GM19455 (cell line): Measurements from ENCODE around the gene TMEM200C.
"Not testable (repeated sequence)": the region's sequence is repeated elsewhere in the genome, so short reads cannot be mapped to it uniquely, and the experiment has no call there.

Source experiments
- ATAC-seq: cut with Tn5 transposase; IDR thresholded peaks from one replicate; pipeline ENCODE4 v1.9.1; 2021; ENCODE audit not compliant: unreplicated experiment

Gene TMEM200C

DNA sequence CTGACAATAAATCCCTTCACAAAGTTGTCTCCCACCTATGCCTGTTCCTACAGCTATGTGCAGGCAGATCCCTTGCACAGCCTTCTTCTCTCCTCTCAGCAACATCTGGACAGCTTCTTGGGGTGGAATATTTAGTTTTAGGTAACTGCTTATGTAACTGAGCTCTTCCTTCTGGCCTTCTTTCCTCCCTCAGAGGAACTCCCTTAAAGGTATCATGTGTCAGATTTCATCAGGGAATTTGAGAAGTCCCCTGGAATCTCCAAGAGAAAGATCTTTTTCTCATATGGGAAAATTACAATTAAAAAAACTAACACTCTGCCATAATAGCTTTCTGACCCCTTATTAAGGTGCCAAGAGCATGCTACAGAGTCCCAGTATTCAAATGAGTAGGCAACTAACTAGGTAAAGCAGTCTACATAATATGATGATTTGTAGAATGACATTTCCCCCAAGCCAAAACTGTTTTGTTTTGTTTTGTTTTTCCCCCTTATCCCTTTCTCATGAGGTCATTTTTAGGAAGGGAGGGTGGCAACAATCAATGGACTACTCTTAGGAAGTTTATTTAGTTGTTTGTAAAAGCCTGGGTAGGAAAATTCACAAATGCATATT lies 2.4 kb downstream of the TMEM200C start:
- no peak for ATAC-seq

DNA sequence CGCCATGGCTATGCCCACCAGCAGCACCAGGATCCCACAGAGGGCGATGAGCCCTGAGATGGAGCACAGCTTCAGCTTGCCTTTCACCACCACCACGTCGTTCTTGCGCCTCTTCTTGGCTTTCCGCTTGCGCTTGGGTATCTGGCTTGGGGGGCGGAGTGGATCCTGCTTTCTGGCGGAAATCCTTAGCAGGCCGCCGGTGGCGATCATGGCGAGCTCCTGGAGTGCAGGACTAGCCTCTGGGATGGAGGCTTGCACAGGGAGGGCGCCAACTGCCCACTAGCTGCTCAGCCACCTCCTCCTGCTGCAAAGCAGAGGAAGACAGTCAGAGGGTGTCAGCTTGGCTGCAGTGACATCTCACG lies 3.5 kb downstream of the TMEM200C start:
- no peak for ATAC-seq

DNA sequence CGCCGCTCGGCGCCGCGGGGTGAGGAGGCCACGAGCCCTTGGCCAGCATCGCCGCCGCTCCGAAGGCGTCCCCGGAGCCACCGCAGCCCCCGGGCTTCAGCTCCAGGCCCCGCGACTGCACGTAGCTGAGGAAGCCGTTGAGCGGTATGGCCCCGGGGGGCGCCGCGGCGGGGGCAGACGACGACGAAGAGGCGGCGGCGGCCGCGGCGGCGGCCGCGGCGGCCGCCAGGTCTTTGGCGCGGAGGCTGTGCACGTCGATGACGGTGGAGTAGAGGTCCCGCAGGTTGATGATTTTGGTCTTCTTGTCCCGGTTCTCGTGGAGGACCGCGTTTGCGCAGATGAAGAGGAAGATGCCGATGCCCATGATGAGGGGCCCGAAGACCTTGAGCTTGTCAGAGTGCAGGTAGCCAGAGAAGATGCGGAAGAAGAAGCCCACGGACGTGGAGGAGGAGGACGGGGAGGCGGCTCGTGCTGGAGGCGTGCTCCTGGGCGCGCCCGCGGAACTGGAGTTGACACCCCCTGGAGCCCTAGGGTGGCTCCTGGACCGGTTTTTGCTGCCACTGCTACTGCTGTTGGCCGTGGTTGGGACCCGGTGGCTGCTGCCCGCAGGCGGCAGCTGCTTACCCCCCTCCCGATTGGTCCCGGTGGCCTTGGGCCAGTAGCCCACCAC lies 4.0 kb downstream of the TMEM200C start:
- no peak for ATAC-seq

DNA sequence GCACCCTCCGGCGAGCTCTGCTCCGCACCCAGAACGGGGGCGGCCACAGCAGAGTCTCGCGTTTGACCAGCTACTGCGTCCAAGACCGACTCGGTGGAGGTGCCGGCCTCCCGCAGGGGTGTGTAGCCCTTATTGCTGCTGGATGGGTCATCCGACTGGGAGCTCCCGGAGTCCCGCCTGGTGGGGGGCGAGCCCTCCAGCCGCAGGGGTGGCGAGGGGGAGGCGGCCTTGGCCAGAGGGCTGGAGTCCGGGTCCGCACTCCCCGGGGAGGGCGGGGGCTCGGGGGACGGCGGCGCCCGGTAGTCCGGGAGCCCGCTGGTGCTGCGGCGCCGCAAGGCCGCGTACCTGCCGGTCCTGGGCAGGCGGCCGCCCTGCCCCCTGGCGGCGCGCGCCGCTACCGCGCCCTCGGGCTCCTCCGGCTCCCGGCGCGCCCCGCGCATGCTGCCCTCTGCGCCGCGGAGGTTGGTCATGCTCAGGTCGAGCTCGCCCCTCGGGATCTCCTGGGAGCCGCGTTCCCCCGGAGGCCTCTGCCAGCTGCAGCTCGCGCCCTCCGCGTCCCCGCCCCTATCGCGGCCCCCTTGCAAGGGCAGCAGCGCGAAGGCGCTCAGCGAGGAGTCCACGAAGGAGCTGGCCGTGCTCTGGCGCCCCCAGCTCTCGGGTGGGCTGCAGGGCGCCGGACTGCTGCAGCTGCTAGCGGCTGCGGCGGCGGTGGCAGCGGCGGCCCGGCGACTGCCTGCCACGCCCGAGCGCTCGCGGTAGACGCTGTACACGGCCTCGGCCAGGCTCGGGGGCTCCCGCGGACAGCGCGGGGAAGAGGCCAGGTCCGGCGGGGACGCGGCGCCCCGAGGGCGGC lies 4.8 kb downstream of the TMEM200C start:
- peak; percentile 70 for ATAC-seq

DNA sequence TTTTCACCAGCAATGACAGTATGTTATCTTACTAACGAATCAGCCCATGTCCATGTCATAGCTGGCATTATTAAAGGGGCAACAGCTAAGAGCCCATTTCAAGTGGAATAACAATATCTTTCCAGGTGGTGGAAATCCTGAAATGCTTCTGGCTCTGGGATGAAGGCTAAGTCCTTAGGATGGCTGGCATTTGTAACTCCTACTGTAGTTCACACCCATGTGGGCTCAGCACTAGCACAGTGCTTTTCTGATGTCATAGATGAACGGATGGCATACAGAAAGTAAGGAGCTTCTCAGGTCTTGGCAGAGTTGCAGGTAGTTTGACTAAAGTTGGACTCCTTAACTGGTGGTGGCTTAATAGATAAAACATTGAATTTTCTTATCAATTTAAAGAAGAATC lies 10.0 kb downstream of the TMEM200C start:
- no peak for ATAC-seq

DNA sequence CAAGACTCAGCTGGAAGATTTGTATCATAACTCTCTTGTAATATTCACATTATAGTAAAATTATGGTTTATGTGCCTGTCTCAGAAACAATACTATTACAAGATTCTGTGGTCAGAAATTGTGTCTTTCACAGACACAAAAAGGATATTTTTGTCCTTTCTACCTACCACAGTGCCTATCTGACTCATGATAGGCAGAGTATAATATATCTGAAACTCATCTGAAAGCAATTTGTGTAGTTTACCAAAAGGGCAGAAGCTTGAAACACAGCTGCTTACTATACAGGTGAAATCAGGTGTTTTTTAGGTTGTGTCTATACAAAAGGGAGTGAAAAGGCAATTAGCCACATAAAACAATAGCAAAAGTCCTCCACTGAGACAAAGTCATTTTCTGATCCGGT lies 10.9 kb downstream of the TMEM200C start:
- no peak for ATAC-seq

DNA sequence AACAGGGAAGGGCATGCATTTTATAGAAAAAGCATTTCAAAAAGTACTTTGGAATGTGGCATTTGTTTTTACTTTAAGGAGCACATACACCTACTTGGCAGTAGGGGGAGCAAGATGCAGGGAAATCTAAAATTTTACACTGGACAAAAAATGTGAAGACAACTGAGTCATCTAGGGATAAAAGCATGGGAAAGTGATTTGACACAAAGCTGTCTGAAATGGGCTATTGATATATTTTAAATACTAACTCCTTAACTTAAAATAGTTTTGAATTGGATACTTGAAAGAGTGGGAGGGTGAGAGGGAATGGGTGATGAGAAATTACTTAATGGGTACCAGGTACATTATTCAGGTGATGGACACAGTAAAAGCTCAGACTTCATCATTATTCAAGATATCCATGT lies 15.8 kb downstream of the TMEM200C start:
- ATAC-seq = no peak

DNA sequence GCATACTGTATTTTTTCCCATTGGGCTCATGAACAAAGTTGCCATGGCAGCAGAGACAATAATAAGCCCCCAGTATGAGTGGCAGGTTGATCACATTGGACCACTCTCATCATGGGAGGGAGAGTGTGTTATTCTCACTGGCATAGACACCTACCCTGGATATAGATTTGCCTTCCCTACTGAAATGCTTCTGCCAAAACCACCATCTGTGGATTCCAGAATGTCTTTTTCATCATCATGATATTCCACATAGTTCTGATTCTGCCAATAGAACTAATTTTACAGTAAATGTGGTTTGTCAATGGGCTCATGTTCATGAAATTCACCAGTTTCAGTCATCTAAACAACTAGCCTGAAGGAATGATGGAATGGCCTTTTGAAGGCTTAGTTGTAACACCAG lies 18.4 kb downstream of the TMEM200C start:
- no peak for ATAC-seq

DNA sequence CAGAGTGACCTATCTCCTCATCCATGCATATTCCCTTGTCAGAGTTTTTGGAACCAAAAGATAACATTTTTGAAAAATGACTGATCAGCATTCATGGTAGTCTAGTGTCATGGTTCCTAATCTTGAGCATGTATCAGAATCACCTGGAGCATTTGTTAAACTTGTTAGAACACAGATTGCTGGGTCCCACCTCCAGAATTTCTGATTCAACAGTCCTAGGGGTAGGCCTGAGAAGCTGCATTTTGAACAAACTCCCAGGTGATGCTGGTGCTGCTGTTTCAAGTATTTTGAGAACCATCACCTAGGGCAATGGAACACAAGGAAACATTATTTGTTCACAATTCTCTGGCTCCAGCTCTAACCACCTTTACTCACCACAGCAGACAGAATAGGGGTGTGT lies 21.0 kb downstream of the TMEM200C start:
- ATAC-seq = no peak

DNA sequence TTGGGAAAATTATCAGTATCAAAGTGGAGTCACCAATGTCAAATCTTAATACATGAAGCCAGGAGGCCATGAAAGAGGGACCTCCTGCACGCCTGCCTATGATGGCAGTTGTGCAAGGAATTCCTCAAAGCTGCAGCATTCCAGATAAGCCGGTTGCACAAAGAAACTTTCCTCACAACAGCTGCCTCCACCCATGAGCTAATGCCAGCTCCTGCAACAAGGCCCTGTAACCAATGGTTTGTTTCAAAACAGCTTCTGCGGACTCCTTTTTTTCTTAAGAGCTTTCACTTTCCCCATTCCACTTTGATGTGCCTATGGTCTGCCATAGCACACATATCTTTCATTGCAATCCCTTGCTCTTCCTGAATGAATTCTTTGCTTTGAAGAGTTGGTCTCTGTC lies 22.4 kb downstream of the TMEM200C start:
- ATAC-seq = no peak

DNA sequence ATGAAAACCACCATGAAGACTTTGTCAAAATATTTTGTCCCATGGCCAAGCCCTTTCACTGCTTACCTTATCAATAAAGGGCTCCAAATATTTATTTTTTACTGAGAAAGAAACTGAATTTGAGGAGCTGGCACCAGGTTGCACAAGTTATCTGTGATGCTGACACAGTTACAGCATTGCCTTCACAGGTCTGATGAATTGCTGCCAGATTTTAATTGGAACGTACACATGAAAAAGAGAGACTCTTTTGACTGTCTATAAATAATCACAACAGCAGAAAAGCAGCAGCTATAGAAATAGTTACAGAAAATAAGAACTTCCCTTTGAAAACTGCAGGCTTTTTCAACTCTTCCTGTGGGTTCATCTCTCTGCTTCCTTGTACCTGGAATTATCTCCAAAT lies 23.9 kb downstream of the TMEM200C start:
- ATAC-seq = no peak

DNA sequence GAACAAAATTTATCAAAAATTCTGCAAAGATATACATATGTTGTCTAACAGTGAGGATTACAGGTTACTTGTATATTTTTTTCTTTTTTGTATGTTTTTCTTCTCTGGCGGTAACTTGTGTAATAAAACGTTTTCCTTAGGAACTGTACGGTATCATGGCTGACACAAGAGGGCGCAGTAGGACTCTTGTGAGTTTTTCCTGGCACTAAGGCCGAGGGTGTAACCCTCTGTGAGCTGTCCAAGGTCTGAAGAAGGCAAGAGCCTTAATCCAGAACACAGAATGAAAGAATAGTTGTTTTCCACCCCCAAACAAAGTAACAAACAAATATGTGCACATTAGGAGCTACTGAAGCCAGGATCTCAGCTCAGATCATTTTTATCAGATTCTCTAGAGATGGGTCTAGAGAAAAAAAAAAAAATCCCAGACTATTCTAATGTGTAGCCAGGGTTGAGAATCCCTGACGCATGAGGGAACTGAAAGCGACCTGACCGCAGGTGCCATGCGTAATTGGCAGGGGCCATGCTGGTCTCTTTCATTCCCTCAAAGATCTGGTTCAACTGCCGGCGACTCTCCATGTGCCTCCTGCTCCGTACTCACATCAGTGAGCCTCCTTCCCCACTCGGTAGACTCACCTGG lies 27.0 kb downstream of the TMEM200C start:
- peak; percentile 61 for ATAC-seq

DNA sequence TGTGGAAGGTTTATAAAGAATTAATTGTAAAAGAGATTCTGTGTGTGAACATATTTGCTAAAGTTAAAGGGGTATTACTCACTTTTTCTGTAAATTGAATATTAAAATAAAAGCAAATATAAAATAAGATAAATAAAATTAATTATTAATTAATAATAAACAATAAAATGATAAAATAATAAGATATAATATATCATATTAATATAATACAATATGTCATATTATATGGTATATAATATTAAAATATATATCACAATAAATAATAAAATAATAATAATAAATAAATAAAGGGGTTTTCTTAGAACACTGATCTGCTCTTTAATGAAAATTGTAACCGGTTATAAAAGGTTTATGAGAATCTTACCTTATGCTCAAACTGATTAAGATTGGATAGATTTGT lies 29.8 kb downstream of the TMEM200C start:
- no peak for ATAC-seq

DNA sequence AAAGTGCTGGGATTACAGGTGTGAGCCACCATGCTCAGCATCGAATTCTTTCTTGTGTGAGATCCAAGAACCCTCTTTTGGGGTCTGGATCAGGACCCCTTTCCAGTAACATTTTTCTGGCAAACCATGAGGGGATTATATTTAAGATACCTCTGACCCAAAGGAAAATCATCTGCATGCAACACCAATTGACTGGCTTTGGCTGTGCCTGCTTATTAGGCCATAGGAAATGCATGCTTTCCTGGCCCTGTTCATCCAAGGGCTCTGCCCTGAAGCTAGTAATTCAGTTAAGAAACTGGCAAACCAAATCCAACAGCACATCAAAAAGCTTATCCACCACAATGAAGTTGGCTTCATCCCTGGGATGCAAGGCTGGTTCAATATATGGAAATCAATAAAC lies 33.2 kb downstream of the TMEM200C start:
- not testable (repeated sequence) for ATAC-seq

DNA sequence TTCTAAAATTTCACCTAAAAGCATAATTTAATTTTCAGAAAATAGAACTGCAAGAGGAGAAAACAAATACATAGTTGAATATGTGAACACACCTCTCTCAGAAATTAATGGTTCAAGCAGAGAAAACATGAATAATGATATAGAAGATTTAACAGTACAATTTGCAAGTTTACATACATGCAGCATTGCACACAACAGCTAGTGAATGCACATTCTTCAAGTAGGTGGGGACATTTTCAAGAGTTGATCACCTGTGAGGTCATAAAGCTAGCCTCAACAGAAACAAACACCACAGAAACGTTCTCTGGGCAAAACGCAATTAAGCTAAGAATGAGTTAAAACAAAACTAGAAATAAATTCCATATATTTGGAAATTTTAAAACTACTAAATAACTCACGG lies 38.1 kb downstream of the TMEM200C start:
- no peak for ATAC-seq

DNA sequence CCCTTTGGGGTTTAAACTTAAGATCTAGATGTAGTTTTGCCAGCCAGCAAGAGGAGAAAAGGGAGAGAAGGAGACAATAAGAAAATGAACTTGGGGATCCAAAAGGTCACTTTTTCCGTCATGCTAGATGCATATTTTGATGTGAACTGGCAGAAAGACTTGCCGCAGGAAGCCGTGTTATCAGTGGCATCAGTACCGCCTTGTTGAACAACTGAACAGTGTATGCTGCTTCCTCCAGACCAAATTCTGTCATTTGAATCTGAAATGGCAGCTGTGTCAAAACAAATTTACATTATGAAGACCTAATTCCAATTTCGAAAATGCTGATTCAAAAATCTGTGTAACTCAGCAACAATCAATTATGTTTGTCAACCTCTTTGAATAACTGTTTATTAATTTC lies 42.1 kb downstream of the TMEM200C start:
- ATAC-seq = no peak

DNA sequence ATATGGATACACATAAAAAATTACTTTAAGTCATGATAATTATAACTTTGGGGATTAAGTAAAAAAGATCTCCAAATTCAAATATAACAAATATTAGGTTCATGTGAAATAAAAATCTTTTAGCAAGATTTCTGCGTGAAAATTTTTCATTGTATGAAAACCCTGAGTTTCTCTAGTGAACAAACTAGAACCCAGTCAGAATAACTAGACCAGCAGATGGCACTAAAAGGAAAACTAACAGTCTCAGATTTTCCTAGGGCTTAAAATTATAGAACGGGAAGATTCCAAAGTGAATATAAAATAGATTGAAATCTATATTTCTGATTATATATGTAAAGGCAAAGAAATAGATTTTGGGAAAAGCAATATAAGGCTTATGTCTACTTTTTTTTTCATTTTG lies 43.3 kb downstream of the TMEM200C start:
- no peak for ATAC-seq

DNA sequence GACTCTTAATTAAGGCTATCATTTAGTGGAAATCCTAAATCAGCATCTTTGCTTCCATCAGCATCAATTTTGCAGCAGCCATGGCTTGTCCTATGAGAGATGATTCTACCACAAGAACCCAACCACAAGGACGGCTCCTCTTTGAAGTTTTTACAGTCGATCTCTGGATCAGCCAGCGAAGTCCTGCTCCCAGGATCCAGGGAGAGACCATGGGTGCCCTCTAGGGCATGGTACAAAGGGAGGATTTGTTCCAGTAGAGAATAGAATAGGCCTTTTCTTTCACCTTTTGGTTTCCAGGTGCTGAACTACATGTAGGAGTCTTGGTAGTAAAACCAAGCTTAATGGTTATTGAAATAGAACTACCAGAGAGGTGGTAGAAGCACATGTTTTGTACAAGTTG lies 52.7 kb downstream of the TMEM200C start:
- no peak for ATAC-seq

DNA sequence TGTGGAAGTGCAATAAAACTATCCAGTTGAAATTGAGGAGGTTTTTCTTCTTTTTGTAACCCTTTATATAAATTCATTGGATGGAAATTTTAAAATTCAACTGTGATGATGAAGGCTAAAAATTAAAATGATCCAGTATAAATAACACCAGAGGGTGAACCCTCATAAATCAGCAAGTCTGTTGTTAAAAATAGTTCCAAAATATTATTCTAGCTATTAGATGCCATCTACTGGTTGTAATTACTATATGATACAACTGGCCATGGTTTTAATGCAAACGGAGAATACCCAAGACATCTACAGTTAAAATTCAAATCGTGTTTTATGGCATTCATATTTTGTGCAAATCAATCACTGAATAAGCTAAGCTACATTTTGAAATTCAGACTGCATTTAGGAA lies 53.8 kb downstream of the TMEM200C start:
- no peak for ATAC-seq

DNA sequence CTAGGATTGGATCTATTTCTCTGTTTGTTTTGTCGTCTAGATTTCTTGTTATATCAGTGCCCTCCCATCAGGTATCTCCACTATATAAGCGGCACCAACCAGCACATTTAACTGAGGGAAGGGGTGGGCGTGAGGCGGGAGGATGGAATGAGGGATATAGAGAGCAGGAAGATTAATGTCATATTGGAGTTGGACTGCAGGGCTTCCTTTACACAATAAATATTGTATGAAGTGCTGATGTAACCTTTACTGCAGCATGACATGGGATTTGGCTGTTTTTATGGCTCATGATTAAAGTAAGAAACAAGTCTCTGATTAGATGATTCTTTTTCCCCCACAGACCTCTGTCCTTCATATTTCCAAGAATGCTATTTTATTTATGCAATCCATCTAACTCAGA lies 54.8 kb downstream of the TMEM200C start:
- ATAC-seq = no peak

DNA sequence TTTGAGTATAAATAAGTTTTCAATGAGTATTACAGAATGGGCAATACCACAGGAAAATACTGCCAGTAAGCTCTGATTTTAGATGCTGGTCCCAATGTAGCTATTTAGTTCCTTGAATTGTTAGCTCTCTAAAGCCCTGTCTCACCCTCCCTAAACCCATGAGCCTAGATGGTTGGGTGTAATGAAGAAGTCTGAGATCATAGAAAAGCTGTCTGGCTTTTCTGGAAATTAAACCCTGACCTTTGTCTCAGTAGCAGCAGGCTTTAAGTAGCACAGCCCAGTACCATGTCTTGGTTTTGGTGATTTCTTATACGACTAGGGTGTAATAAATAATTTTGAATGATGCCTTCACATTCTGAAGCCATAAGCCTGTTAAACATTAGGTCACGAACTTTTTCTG lies 55.3 kb downstream of the TMEM200C start:
- no peak for ATAC-seq

DNA sequence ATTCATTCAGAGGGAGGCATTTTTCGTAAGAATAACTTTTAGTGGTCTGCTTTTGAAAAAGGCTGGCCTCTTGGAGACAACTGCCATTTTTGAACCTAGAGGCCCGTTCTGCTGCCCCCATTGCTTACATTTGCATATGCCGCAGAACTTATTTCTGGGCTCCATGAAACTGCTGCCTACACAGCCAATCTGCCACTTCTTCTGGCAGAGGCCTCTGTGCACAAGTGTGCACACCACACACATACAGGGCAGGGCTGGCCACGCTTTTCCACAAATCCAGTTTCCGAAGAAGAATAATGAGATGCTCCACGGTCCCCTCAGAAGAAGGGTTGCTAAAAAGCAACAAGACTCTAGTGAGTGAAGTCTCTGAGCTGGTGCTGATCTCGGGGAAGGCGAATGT lies 56.2 kb downstream of the TMEM200C start:
- no peak for ATAC-seq
